Keratinocyte (primary cell): ENCODE data around the gene ATP1B2. TPM values are rescaled to one million over a fixed set of nuclear protein-coding genes. Genes with fewer than 3 reads are reported as not detected.

Experiments used
- DNase-seq: peaks from one replicate; pipeline ENCODE4 v3.0.0-alpha.2; 2011; ENCODE audit warnings: low read depth, missing footprints, low spot score
- FAIRE-seq: peaks from 2 replicates; lab custom pipeline; 2011; peaks lifted over from hg19 to GRCh38; lab: Jason Lieb, UNC
- H2AFZ ChIP-seq: 2 replicates; pipeline ENCODE4 v1.6.0; 2012; ENCODE audit warnings: low read length, control low read depth, inconsistent platforms; ENCODE audit not compliant: control insufficient read depth
- H3K27ac ChIP-seq: 2 replicates; pipeline ENCODE4 v1.5.1; 2011; ENCODE audit warnings: low read length; ENCODE audit not compliant: control insufficient read depth, insufficient read depth
- H3K27me3 ChIP-seq: 3 replicates; pipeline ENCODE4 v1.6.0; 2011; ENCODE audit warnings: low read length; ENCODE audit not compliant: control insufficient read depth, insufficient read depth; ENCODE audit errors: extremely low read depth
- H3K36me3 ChIP-seq, 2 experiments: 2 replicates in 1 of 2; 3 replicates in 1 of 2; pipeline ENCODE4 v1.5.1; 2011; ENCODE audit warnings: low read length in 2 of 2, mild to moderate bottlenecking in 1 of 2; ENCODE audit not compliant: control insufficient read depth in 2 of 2, insufficient read depth in 2 of 2; ENCODE audit errors: extremely low read depth in 1 of 2
- H3K4me1 ChIP-seq: 3 replicates; pipeline ENCODE4 v1.5.1; 2011; ENCODE audit warnings: low read length; ENCODE audit not compliant: control insufficient read depth, insufficient read depth; ENCODE audit errors: extremely low read depth
- H3K4me2 ChIP-seq: 3 replicates; pipeline ENCODE4 v1.6.0; 2011; ENCODE audit warnings: low read depth, low read length; ENCODE audit not compliant: control insufficient read depth, insufficient read depth; ENCODE audit errors: extremely low read depth
- H3K4me3 ChIP-seq, 3 experiments: fragments of 200-600 bp in 1 of 3; sonication (generic) in 1 of 3; 2 replicates in 2 of 3; 3 replicates in 1 of 3; pipeline ENCODE4 v1.5.1; 2011 to 2016; ENCODE audit warnings: low read length in 3 of 3, mild to moderate bottlenecking in 3 of 3, control low read depth in 2 of 3, inconsistent platforms in 1 of 3, low read depth in 1 of 3, mixed read lengths in 1 of 3, mixed run types in 1 of 3, moderate library complexity in 1 of 3; ENCODE audit not compliant: control insufficient read depth in 2 of 3, insufficient read depth in 2 of 3; ENCODE audit errors: extremely low read depth in 1 of 3
- H3K79me2 ChIP-seq: 2 replicates; pipeline ENCODE4 v1.6.0; 2012; ENCODE audit warnings: low read length; ENCODE audit not compliant: control insufficient read depth, insufficient read depth
- H3K9ac ChIP-seq: 3 replicates; pipeline ENCODE4 v1.6.0; 2011; ENCODE audit warnings: low read length; ENCODE audit not compliant: control insufficient read depth, insufficient read depth; ENCODE audit errors: extremely low read depth
- H3K9me1 ChIP-seq: 3 replicates; pipeline ENCODE4 v1.6.0; 2011; ENCODE audit warnings: low read length; ENCODE audit not compliant: control insufficient read depth, insufficient read depth; ENCODE audit errors: extremely low read depth
- H3K9me3 ChIP-seq: 2 replicates; pipeline ENCODE4 v1.5.1; 2012; ENCODE audit warnings: low read depth, low read length; ENCODE audit not compliant: control insufficient read depth
- H4K20me1 ChIP-seq: 3 replicates; pipeline ENCODE4 v1.6.0; 2011; ENCODE audit warnings: low read length; ENCODE audit not compliant: control insufficient read depth, insufficient read depth; ENCODE audit errors: extremely low read depth
- CTCF ChIP-seq, 3 experiments: IDR thresholded peaks in 1 of 3; conservative IDR thresholded peaks in 1 of 3; optimal IDR thresholded peaks in 1 of 3; 2 replicates in 2 of 3; 3 replicates in 1 of 3; pipeline versions ENCODE3 to v1.5.1; 2011; ENCODE audit warnings: low read length in 3 of 3, mild to moderate bottlenecking in 3 of 3, moderate library complexity in 2 of 3, control low read depth in 1 of 3, inconsistent platforms in 1 of 3; ENCODE audit not compliant: insufficient read depth in 2 of 3; ENCODE audit errors: extremely low read depth in 1 of 3
- EZH2 ChIP-seq: IDR thresholded peaks from one replicate; pipeline ENCODE4 v1.6.1; 2012; ENCODE audit warnings: inconsistent platforms, mild to moderate bottlenecking, low read length, moderate library complexity
- dilution Hi-C: fragments of 300-500 bp; cut with MboI; formaldehyde crosslinking; loops from one replicate; pipeline ENCODE4 v1.7.0; 2020; ENCODE audit warnings: low sequenced_read_pairs; ENCODE audit not compliant: extremely low pct_ligation_motif_present
- polyA plus RNA-seq, 5 experiments: library from polyadenylated mRNA; depleted of rRNA in 3 of 5; stranded (reverse) in 3 of 5; stranded (forward) in 1 of 5; unstranded in 1 of 5; fragments of >200 nt; gene quantifications; 1 replicate in 1 of 5; 2 replicates in 3 of 5; 3 replicates in 1 of 5; pipeline versions ENCODE4 v1.2.1 to v1.2.3, GENCODE V29; 2011 to 2012; ENCODE audit warnings: missing spikeins in 2 of 5, low read depth in 1 of 5, low replicate concordance in 1 of 5

ATP1B2 gene
- polyA plus RNA-seq, 1 donor (not counting 4 experiments of a cell fraction or from before 2014, with no cell fraction given), result not detected

GRCh38 chr17:7667656-7668406 lies 17.1 kb downstream of the ATP1B2 start:
- no peak overlapping the region for H3K9ac ChIP-seq
- TF ChIP-seq EZH2, result no peak
- no peak for TF ChIP-seq CTCF (optimal IDR thresholded peaks at IDR 0.05 in 1 of 3, IDR thresholded peaks at IDR 0.05 in 1 of 3, conservative IDR thresholded peaks at IDR 0.05 in 1 of 3; ENCODE audit: extremely low read depth in 1 of 3, insufficient read depth in 2 of 3, low read length in 3 of 3)
- no peaks in the 10 kb centered on the region for H4K20me1 ChIP-seq
- no peaks in the 10 kb centered on the region for H3K9me3 ChIP-seq
- no peaks in the 10 kb centered on the region for H3K79me2 ChIP-seq
- no peak overlapping the region for H2AFZ ChIP-seq
- H3K27me3 ChIP-seq, result no peaks in the 10 kb centered on the region
- DNase-seq (no peak), FAIRE-seq (no peak)
- H3K36me3 ChIP-seq, result peaks cover 12 to 18% of the 10 kb centered on the region in 2 experiments
- H3K4me3 ChIP-seq, result no peak overlapping the region
- H3K27ac ChIP-seq, result no peak overlapping the region
- dilution Hi-C loops, result no loop called here
- no peaks in the 10 kb centered on the region for H3K9me1 ChIP-seq
- no peaks in the 10 kb centered on the region for H3K4me1 ChIP-seq
- no peak overlapping the region for H3K4me2 ChIP-seq

- Histone ChIP-seq H3K9me3 (peaks cover under 1% of the 10 kb centered on the region), H4K20me1 (no peaks in the 10 kb centered on the region), H3K4me1 (no peaks in the 10 kb centered on the region), H3K9me1 (no peaks in the 10 kb centered on the region), H3K36me3 (peaks cover 14 to 20% of the 10 kb centered on the region in 2 experiments), H2AFZ (no peak overlapping the region), H3K27ac (no peak overlapping the region), H3K79me2 (no peaks in the 10 kb centered on the region), H3K4me3 (no peak overlapping the region), H3K9ac (no peak overlapping the region), H3K27me3 (no peaks in the 10 kb centered on the region), H3K4me2 (no peak overlapping the region)
- no peak for FAIRE-seq
- no peak for DNase-seq
- TF ChIP-seq CTCF (optimal IDR thresholded peaks at IDR 0.05 in 1 of 3, IDR thresholded peaks at IDR 0.05 in 1 of 3, conservative IDR thresholded peaks at IDR 0.05 in 1 of 3; ENCODE audit: extremely low read depth in 1 of 3, insufficient read depth in 2 of 3, low read length in 3 of 3) (no peak), EZH2 (no peak)
- dilution Hi-C loops, result no loop called here
These were observed 17.8 kb downstream of the ATP1B2 start for GRCh38 chr17:7668482-7668881.
